Lower leg skin (tissue), 4 donors: Measurements from ENCODE around the gene CNGA4. TPM values are rescaled to one million over a fixed set of nuclear protein-coding genes. Genes with fewer than 3 reads are reported as not detected.

Experiments
- DNase-seq, 2 donors: peaks; one replicate each; pipeline ENCODE4 v3.0.0-alpha.2; 2019; ENCODE audit warnings: low spot score in 2 of 2
- H3K4me3 ChIP-seq: fragments of 200-600 bp; sonication (generic); 2 replicates; pipeline ENCODE4 v1.5.1; 2017; ENCODE audit warnings: mild to moderate bottlenecking, low read depth; ENCODE audit not compliant: poor library complexity, severe bottlenecking
- CTCF ChIP-seq, 3 donors: fragments of 450-650 bp; IDR thresholded peaks; one replicate each; pipeline ENCODE4 v1.5.1; 2016; ENCODE audit warnings: antibody characterized with exemption in 3 of 3, mild to moderate bottlenecking in 3 of 3, moderate library complexity in 2 of 3
- POLR2A ChIP-seq, 2 donors: fragments of 450-650 bp; IDR thresholded peaks; one replicate each; pipeline ENCODE4 v1.6.1; 2016 to 2017; ENCODE audit warnings: antibody characterized with exemption in 2 of 2, mild to moderate bottlenecking in 1 of 2, moderate library complexity in 1 of 2
- WGBS, 2 donors: methylation state at CpG; one replicate each; pipeline ENCODE4 v1.1.5; 2018; 5-methylcytosine and 5-hydroxymethylcytosine counted together
- intact Hi-C: fragments of 100-400 bp; cut with DNase I; formaldehyde crosslinking; loops from one replicate; pipeline ENCODE4 v1.15.0; 2023; ENCODE audit warnings: low total_unique reads
- total RNA-seq, 4 donors: library from RNA; depleted of rRNA; stranded (reverse); fragments of >200 nt; gene quantifications; one replicate each; pipeline ENCODE4 v1.1.0, GENCODE V29; 2016

The CNGA4 gene, protein sequence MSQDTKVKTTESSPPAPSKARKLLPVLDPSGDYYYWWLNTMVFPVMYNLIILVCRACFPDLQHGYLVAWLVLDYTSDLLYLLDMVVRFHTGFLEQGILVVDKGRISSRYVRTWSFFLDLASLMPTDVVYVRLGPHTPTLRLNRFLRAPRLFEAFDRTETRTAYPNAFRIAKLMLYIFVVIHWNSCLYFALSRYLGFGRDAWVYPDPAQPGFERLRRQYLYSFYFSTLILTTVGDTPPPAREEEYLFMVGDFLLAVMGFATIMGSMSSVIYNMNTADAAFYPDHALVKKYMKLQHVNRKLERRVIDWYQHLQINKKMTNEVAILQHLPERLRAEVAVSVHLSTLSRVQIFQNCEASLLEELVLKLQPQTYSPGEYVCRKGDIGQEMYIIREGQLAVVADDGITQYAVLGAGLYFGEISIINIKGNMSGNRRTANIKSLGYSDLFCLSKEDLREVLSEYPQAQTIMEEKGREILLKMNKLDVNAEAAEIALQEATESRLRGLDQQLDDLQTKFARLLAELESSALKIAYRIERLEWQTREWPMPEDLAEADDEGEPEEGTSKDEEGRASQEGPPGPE
- total RNA-seq, result not detected

DNA sequence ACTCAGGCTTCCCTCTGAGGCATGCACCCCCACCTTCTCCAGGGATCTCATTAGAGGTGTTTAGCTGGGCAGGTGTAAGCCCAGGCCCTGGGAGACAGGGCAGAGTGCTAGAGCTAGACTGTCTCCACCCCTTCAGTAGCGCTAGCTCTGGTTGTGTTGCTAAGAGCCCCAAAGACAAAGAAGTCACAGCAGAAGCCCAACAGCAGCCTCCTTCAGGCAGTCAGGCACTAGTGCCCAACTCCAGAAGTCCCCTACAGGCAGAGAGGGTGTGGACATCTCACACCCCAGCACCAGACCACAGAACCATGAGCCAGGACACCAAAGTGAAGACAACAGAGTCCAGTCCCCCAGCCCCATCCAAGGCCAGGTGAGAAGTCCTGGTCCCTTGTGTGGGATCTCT lies at the start of gene CNGA4:
CNGA4 (plus strand) TSS at position 188 of the 400 bp plus-strand sequence; CDS start at position 306, 118 bp downstream.
- H3K4me3 ChIP-seq, result no peak within 1 kb of the TSS
- DNase-seq, result no peak
- intact Hi-C loops, result no loop called here
- WGBS, 2 donors, result 75 to 80% methylated on average over 1 of the region's 1 CpG
- TF ChIP-seq CTCF (IDR thresholded peaks at IDR 0.05) (no peak), POLR2A (IDR thresholded peaks at IDR 0.05) (no peak)

GRCh38 chr11:6191742-6192141 lies 47.1 kb upstream of the CNGA4 start:
- TF ChIP-seq CTCF (IDR thresholded peaks at IDR 0.05) (no peak), POLR2A (IDR thresholded peaks at IDR 0.05) (no peak)
- no peak overlapping the region for H3K4me3 ChIP-seq
- intact Hi-C loops, result no loop called here
- DNase-seq, result no peak

- intact Hi-C loops, result no loop called here
- no peak for TF ChIP-seq CTCF (IDR thresholded peaks at IDR 0.05)
- TF ChIP-seq POLR2A (IDR thresholded peaks at IDR 0.05), result no peak
- H3K4me3 ChIP-seq, result no peak overlapping the region
- whole genome bisulfite sequencing, 2 donors, result 69 to 78% methylated on average over 1 of the region's 1 CpG
- DNase-seq, result no peak
Measured at GRCh38 chr11:6194065-6194581, 44.8 kb upstream of the CNGA4 start.

DNA sequence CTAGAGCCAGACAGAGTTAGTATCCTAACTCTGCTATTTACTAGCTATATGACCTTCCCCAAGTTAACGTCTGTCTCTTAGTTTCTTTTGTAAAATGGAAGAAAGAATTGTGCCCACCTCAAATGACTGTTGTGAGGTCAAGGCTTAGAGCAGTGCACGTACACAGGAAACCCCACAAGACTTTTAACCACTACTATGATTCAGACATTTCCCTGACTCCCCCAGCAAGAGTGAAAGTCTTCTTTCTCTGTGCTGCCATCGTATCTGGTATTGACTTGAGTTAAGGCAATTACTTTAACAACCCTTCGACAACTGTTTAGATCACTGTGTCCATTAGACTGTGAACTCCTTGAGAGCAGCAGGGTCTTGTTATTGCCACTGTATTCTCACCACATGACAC lies 42.5 kb upstream of the CNGA4 start:
- intact Hi-C loops, result no loop called here
- TF ChIP-seq POLR2A (IDR thresholded peaks at IDR 0.05), result no peak
- no peak for TF ChIP-seq CTCF (IDR thresholded peaks at IDR 0.05)
- H3K4me3 ChIP-seq, result no peak overlapping the region
- DNase-seq, result no peak
- 44 to 49% methylated on average over 4 of the region's 4 CpGs for WGBS, 2 donors

DNA sequence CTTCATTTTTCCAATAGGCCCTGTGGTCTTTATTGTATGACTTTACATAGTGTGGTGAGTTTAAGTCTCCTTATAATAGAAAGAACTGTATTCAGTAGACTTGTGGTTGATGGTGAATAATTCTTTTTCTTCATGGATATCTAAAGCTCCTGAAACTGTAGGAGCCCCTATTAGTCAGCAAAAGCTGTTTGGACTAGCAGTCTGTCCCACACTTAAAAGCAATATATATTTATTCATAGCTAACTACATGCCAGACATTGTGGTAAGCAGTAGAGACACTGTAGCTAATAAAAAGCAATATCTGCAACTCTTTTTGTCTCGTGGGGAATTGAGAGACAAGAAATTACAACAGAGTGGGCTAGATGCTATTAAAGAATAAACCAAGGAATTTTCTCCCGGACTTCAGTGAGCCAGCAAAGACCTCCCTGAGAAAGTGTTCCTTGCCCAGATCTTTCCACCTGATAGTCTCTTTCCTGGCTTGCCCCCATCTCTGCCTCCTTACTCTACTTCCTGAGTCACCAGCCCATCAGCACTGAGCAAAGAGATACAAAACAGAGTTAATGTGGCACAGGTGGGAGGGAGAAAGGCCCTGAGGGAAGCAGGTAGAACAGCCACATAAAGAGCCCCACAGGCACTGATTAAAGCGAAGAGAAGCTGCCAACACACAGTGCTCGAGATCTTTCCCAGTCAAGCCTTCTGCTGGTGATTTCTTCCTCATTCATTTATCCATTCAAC lies 41.3 kb upstream of the CNGA4 start:
- intact Hi-C loops, result no loop called here
- WGBS, 2 donors, result 52 to 67% methylated on average over 4 of the region's 4 CpGs
- DNase-seq, result no peak
- H3K4me3 ChIP-seq, result no peak overlapping the region
- TF ChIP-seq CTCF (IDR thresholded peaks at IDR 0.05) (no peak), POLR2A (IDR thresholded peaks at IDR 0.05) (no peak)
